Tibial nerve (tissue), 4 donors: Measurements from ENCODE around the gene MBP.

Source experiments
- EP300 ChIP-seq, 2 donors: sonication (generic); formaldehyde crosslinking; IDR thresholded peaks; one replicate each; pipeline ENCODE4 v1.6.1; 2017; ENCODE audit warnings: antibody characterized with exemption in 2 of 2, mild to moderate bottlenecking in 1 of 2
- TF ChIP-seq, protein P1 (sequence below), 5 experiments: fragments of 200-600 bp in 3 of 5; fragments of 450-650 bp in 2 of 5; sonication (generic) in 3 of 5; IDR thresholded peaks; one replicate each; pipeline ENCODE4 v1.5.1; 2016 to 2019; ENCODE audit warnings: antibody characterized with exemption in 5 of 5, mild to moderate bottlenecking in 3 of 5, moderate library complexity in 2 of 5

DNA sequence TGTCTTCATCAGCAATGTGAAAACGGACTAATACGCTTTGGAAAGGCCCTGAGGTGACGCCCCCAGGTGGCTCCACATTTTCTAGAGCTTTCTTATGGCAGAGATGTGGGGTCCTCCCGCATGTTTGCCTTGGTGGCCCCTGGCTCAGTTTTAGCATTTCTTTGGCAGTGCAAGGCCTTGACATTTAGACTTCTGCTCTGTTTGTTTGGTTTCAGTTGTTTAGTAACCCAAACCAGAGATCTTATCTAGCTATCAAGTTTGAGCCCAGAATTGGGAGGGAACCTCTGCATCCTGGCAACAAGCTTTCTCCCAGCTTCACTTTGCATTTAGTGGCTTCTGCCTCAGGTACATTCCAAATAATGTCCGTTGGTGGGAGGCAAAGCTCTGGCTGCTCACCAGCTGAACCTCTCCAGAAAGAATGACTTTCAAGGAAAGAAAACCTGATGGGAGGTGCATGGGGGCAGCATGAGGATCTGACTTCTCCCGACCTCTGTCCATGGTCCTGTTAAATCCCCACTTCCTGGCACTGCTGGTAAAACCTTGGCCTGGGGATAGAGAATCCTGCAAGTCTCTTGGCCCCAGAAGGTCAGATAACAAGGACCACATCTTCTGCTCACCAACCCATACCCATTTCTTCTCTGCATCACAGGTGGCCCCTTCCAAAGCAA lies 12.0 kb upstream of the MBP start:
- TF ChIP-seq, protein P1, sequence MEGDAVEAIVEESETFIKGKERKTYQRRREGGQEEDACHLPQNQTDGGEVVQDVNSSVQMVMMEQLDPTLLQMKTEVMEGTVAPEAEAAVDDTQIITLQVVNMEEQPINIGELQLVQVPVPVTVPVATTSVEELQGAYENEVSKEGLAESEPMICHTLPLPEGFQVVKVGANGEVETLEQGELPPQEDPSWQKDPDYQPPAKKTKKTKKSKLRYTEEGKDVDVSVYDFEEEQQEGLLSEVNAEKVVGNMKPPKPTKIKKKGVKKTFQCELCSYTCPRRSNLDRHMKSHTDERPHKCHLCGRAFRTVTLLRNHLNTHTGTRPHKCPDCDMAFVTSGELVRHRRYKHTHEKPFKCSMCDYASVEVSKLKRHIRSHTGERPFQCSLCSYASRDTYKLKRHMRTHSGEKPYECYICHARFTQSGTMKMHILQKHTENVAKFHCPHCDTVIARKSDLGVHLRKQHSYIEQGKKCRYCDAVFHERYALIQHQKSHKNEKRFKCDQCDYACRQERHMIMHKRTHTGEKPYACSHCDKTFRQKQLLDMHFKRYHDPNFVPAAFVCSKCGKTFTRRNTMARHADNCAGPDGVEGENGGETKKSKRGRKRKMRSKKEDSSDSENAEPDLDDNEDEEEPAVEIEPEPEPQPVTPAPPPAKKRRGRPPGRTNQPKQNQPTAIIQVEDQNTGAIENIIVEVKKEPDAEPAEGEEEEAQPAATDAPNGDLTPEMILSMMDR (IDR thresholded peaks at IDR 0.05) = no peak
- TF ChIP-seq EP300 (IDR thresholded peaks at IDR 0.05) = no peak
